PFSK-1 (cell line): Measurements from ENCODE around the gene PIGZ.

ENCODE experiments used
- POLR2AphosphoS5 ChIP-seq: IDR thresholded peaks from 2 replicates; pipeline ENCODE4 v1.6.1; 2012; ENCODE audit warnings: low read depth, mild to moderate bottlenecking, control low read depth, low read length, moderate library complexity
- SIN3A ChIP-seq: IDR thresholded peaks from 2 replicates; pipeline ENCODE4 v1.6.1; 2012; ENCODE audit warnings: mild to moderate bottlenecking, low read length, moderate library complexity, borderline replicate concordance; ENCODE audit not compliant: insufficient read depth
- TAF1 ChIP-seq: IDR thresholded peaks from 2 replicates; pipeline ENCODE4 v1.6.1; 2012; ENCODE audit warnings: low read length, control low read depth, borderline replicate concordance; ENCODE audit not compliant: insufficient read depth

DNA sequence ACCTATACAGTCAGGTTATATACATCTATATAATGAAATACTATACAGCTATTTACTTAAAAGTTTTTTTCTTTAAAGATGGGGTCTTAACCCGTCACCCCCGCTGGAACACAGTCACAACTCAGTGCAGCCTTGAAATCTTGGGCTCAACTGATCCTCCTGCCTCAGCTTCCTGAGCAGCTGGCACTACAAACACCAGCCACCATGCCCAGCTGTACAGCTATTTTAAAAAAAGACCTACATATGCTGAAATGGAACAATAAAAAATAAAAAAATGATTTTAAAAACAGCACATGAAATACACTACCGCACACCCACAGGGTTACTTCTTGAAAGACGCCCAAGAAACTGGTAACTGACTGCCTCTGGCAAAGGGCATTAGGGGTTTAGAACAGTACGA, 30.1 kb downstream of the PIGZ start:
- TF ChIP-seq POLR2AphosphoS5 (no peak), TAF1 (no peak), SIN3A (no peak)
